ENCODE measurements around the gene KCNK7. TPM values are rescaled to one million over a fixed set of nuclear protein-coding genes. Genes with fewer than 3 reads are reported as not detected.

The KCNK7 gene
- total RNA-seq, 1 experiment from 2014 or later = 1.8 TPM

DNA sequence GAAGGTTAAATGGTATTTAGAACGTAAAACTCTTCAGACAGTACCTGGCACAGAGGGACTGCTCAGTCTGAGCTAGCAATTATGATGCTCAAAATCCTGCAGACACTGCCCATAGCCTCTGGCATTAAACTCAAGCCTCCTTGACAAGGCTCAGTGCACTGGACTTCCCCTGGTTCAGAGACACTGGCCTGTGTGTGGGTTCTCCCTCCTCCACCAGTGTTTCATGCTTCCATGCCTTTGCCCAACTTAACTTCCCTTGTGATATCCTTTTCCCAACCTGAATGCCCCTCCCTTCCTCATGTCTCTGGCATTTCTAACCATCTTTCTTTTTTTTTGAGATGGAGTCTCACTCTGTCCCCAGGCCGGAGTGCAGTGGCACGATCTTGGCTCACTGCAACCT is 46.5 kb downstream of the KCNK7 start:
- H3K27ac Mint-ChIP-seq = no peak overlapping the region
- H4K5ac ChIP-seq (ENCODE audit: insufficient read length, low read depth, low read length) = no peak overlapping the region
- H3K23ac ChIP-seq (ENCODE audit: insufficient read length, low read depth, low read length) = no peak overlapping the region
- no peaks in the 10 kb centered on the region for H3K79me2 ChIP-seq (ENCODE audit: insufficient read depth, low read length)
- DNase-seq = no peak
- H4K8ac ChIP-seq (replicated peaks; ENCODE audit: insufficient read length, low read depth, low read length) = no peak overlapping the region
- H3K79me1 ChIP-seq (ENCODE audit: insufficient read depth, low read depth, low read length, poor library complexity, severe bottlenecking) = no peaks in the 10 kb centered on the region
- no peak overlapping the region for H3K56ac ChIP-seq (ENCODE audit: insufficient read length, low read depth, low read length)
- no peak overlapping the region for H3K27ac ChIP-seq (ENCODE audit: insufficient read length, low read depth, low read length)
- H3K18ac ChIP-seq (ENCODE audit: insufficient read length, low read depth, low read length) = no peak overlapping the region
- peaks cover 80% of the 10 kb centered on the region for H3K27me3 Mint-ChIP-seq (ENCODE audit: low read depth)
- no peak overlapping the region for H3K9ac ChIP-seq (ENCODE audit: extremely low read depth, insufficient read length, low read length)
- H2AK5ac ChIP-seq (ENCODE audit: insufficient read length, low read length) = no peak overlapping the region
- H2BK120ac ChIP-seq (ENCODE audit: low read depth, low read length, poor library complexity, severe bottlenecking) = no peak overlapping the region
- H3K9me3 Mint-ChIP-seq = peaks cover 0 to 2% of the 10 kb centered on the region in 2 experiments; a peak in 2 of 5 replicates
- H4K91ac ChIP-seq (ENCODE audit: insufficient read length, low read depth, low read length) = no peak overlapping the region
- H3K4ac ChIP-seq (ENCODE audit: low read depth, low read length) = no peak overlapping the region
- TF ChIP-seq, protein P1, sequence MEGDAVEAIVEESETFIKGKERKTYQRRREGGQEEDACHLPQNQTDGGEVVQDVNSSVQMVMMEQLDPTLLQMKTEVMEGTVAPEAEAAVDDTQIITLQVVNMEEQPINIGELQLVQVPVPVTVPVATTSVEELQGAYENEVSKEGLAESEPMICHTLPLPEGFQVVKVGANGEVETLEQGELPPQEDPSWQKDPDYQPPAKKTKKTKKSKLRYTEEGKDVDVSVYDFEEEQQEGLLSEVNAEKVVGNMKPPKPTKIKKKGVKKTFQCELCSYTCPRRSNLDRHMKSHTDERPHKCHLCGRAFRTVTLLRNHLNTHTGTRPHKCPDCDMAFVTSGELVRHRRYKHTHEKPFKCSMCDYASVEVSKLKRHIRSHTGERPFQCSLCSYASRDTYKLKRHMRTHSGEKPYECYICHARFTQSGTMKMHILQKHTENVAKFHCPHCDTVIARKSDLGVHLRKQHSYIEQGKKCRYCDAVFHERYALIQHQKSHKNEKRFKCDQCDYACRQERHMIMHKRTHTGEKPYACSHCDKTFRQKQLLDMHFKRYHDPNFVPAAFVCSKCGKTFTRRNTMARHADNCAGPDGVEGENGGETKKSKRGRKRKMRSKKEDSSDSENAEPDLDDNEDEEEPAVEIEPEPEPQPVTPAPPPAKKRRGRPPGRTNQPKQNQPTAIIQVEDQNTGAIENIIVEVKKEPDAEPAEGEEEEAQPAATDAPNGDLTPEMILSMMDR (conservative IDR thresholded peaks at IDR 0.05) = no peak
- H3K27me3 ChIP-seq (ENCODE audit: insufficient read depth, low read length) = peaks cover 4% of the 10 kb centered on the region; the same call in 1 of the 2 replicates
- no CpG with 5 or more reads among the region's 3 CpGs for WGBS (ENCODE audit: extremely low coverage, insufficient read length, low lambda C conversion rate)
- H2AFZ ChIP-seq (ENCODE audit: low read length) = no peak overlapping the region
- peaks cover 2% of the 10 kb centered on the region; the same call in 1 of the 2 replicates for H3K4me1 ChIP-seq (ENCODE audit: insufficient read depth, low read length)
- no peak overlapping the region for H3K4me3 Mint-ChIP-seq
- no peak overlapping the region for H3K4me2 ChIP-seq (ENCODE audit: insufficient read depth, insufficient read length, low read length)
- H2BK5ac ChIP-seq (ENCODE audit: insufficient read length, low read length) = no peak overlapping the region
- H3K23me2 ChIP-seq (ENCODE audit: insufficient read length, low read depth, low read length, poor library complexity, severe bottlenecking) = peaks cover 2% of the 10 kb centered on the region
- H2BK15ac ChIP-seq (ENCODE audit: low read depth, low read length) = no peak overlapping the region
- no peak overlapping the region for H2BK20ac ChIP-seq (ENCODE audit: low read depth, low read length, poor library complexity, severe bottlenecking)
- peaks cover 28 to 46% of the 10 kb centered on the region in 2 experiments for H3K4me1 Mint-ChIP-seq
- H2BK12ac ChIP-seq (ENCODE audit: insufficient read length, low read depth, low read length) = no peak overlapping the region
- no peaks in the 10 kb centered on the region for H3K36me3 Mint-ChIP-seq (ENCODE audit: insufficient read depth in 1 of 3, low read depth in 3 of 3)
- H4K20me1 ChIP-seq (ENCODE audit: control insufficient read depth, insufficient read depth, insufficient read length) = no peaks in the 10 kb centered on the region
- no peak overlapping the region for H3T11ph ChIP-seq (ENCODE audit: low read length)
- no peak overlapping the region for H3K14ac ChIP-seq (ENCODE audit: insufficient read depth, low read length)
- no peaks in the 10 kb centered on the region for H3K9me3 ChIP-seq (ENCODE audit: control insufficient read depth, low read depth, low read length)
